Mucosa of stomach (tissue), 1 donor: Measurements from ENCODE around the gene ZXDA.

Experiments
- H3K27me3 ChIP-seq: one replicate; pipeline ENCODE4 v1.7.0; 2013; ENCODE audit warnings: mild to moderate bottlenecking, low read length; ENCODE audit not compliant: control insufficient read depth, insufficient read depth
- H3K36me3 ChIP-seq: one replicate; pipeline ENCODE4 v1.7.0; 2013; ENCODE audit warnings: low read length; ENCODE audit not compliant: control insufficient read depth, insufficient read depth
- H3K4me1 ChIP-seq: one replicate; pipeline ENCODE4 v1.7.0; 2013; ENCODE audit warnings: mild to moderate bottlenecking, low read length; ENCODE audit not compliant: control insufficient read depth, insufficient read depth
- H3K4me3 ChIP-seq: one replicate; pipeline ENCODE4 v1.7.0; 2013; ENCODE audit warnings: low read length
- H3K9ac ChIP-seq: one replicate; pipeline ENCODE4 v1.7.0; 2013; ENCODE audit warnings: mild to moderate bottlenecking, low read length, moderate library complexity
- H3K9me3 ChIP-seq: one replicate; pipeline ENCODE4 v1.7.0; 2013; ENCODE audit warnings: mild to moderate bottlenecking, low read length, moderate library complexity; ENCODE audit not compliant: control insufficient read depth
- donor health status: Pancreatic carcinoma.

The ZXDA gene

GRCh38 chrX:57906790-57907189 lies 3.5 kb downstream of the ZXDA start:
- Histone ChIP-seq H3K9ac (no peak overlapping the region), H3K4me1 (peaks cover 7% of the 10 kb centered on the region), H3K27me3 (no peaks in the 10 kb centered on the region), H3K4me3 (no peak overlapping the region), H3K9me3 (no peaks in the 10 kb centered on the region), H3K36me3 (no peaks in the 10 kb centered on the region)

DNA sequence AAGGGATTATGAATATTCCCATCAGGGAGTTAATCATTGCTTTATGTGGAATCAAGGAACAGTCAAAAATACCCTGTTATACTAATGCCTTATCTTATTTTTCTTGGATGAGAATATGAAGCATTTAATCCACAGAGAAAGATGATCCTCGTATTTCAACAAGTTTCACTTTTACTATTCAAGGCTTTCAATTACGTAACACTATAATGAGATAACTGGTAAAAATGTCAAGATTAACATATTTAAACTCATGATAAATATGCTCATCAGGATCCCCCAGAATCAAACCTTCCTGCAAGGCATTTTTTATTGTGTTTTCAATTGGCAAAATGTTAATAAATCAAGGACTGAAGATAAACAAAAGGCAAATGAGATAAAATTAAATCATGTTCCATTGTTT lies 5.1 kb downstream of the ZXDA start:
- Histone ChIP-seq H3K36me3 (no peaks in the 10 kb centered on the region), H3K4me1 (peaks cover 3% of the 10 kb centered on the region), H3K4me3 (no peak overlapping the region), H3K9ac (peak overlapping the region; percentile 22), H3K9me3 (no peaks in the 10 kb centered on the region), H3K27me3 (no peaks in the 10 kb centered on the region)

GRCh38 chrX:57904176-57904880 lies 5.9 kb downstream of the ZXDA start:
- Histone ChIP-seq H3K27me3 (no peaks in the 10 kb centered on the region), H3K9me3 (no peaks in the 10 kb centered on the region), H3K4me3 (no peak overlapping the region), H3K4me1 (peaks cover 3% of the 10 kb centered on the region), H3K9ac (no peak overlapping the region), H3K36me3 (no peaks in the 10 kb centered on the region)

DNA sequence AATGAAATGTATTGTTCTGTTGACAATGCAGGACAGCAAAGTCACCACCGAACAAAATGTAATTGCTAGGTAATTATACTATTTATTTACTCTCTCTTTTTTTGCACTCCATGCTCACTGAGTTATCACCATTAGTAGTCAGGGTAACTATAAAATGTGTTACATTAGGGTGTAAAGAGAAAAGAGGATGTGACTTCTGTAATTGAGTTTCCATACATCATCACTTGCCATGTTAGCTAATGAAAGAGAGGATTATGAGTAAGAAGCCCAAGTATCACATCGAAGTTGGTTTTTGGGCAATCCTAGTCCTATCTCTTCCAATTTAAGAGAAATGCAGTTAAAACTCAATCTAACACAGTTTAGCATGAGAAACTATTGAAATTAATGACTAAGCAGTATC lies 7.6 kb downstream of the ZXDA start:
- H3K4me3 ChIP-seq, result no peak overlapping the region
- H3K9ac ChIP-seq, result no peak overlapping the region
- H3K4me1 ChIP-seq, result peaks cover 3% of the 10 kb centered on the region
- H3K27me3 ChIP-seq, result no peaks in the 10 kb centered on the region
- no peaks in the 10 kb centered on the region for H3K36me3 ChIP-seq
- H3K9me3 ChIP-seq, result no peaks in the 10 kb centered on the region

DNA sequence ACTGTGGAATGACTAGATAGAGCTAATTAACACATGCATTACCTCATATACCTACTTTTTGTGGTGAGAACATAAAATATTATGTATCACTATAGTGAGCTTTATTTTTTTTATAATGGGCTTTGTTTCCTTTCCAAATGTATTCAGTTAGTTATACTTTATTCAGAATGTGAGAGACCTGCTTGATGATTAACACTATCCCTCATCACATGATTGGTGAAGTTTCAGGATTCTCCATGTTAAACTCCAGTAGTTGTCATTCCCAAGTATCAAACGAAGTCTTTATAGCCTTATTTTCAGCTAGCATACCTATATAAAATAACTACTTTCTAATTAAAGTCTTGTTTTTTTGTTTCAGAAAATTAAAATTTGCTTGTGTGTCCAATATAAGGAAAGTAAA lies 8.8 kb downstream of the ZXDA start:
- Histone ChIP-seq H3K4me1 (no peaks in the 10 kb centered on the region), H3K27me3 (no peaks in the 10 kb centered on the region), H3K9ac (no peak overlapping the region), H3K9me3 (no peaks in the 10 kb centered on the region), H3K4me3 (no peak overlapping the region), H3K36me3 (no peaks in the 10 kb centered on the region)

GRCh38 chrX:57900975-57901374 lies 9.3 kb downstream of the ZXDA start:
- H3K4me3 ChIP-seq, result no peak overlapping the region
- H3K36me3 ChIP-seq, result no peaks in the 10 kb centered on the region
- H3K27me3 ChIP-seq, result no peaks in the 10 kb centered on the region
- no peak overlapping the region for H3K9ac ChIP-seq
- no peaks in the 10 kb centered on the region for H3K4me1 ChIP-seq
- H3K9me3 ChIP-seq, result no peaks in the 10 kb centered on the region

DNA sequence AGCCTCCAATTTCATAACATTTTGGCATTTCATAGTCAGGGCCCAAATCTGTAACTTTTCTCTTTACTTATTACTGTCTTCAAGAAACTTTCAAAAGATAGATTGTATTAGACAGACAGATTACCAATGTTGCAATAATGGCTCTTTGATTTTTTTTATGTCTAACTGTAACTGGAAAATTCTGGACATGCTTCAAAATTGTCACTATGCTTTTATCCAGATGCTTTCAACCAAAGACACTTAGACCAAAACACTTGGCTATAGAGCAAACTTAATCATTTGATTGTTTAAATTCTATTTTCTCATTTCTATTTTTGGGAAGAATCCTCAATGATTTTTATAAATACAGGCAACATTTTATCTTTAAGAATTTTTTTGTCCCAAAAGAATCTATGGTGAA lies 10.4 kb downstream of the ZXDA start:
- Histone ChIP-seq H3K9ac (no peak overlapping the region), H3K4me3 (no peak overlapping the region), H3K27me3 (no peaks in the 10 kb centered on the region), H3K4me1 (no peaks in the 10 kb centered on the region), H3K36me3 (no peaks in the 10 kb centered on the region), H3K9me3 (no peaks in the 10 kb centered on the region)

DNA sequence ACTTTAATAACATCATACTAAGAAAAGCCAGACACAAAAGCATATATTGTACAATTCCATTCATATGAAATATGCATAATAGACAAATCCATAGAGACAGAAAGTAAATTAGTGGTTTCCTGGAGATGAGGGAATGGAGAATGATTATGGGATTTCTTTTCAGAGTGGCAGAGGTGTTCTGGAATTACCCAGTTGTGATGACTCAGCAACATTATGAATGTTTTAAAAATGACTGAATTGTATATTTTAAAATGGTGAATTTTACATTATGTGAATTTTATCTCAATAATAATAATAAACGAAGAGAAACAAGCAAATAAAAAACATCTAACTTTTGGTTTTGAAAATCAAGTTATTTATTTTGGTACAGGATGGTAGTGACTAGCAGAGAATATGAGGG lies 11.2 kb downstream of the ZXDA start:
- Histone ChIP-seq H3K4me1 (no peaks in the 10 kb centered on the region), H3K9ac (no peak overlapping the region), H3K4me3 (no peak overlapping the region), H3K36me3 (no peaks in the 10 kb centered on the region), H3K9me3 (no peaks in the 10 kb centered on the region), H3K27me3 (no peaks in the 10 kb centered on the region)

DNA sequence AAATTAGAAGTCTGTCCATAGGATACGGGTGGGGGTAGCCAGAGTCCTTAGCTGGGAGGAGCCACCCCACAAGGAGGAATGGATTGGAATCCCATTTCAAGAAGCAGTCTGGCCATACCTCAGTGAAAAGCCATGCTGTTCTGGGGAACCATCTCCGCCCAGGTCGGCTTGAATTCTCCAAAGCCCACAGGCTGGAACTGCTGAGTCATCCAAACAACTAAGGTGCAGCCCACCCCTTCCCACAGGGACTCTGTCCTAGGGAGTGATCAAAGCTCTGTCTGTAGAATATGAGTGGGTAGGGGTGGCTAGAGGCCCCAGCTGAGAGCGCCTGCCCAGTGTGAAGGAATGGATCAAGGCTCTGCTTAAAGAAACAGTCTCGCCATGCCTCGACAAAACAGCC lies 38.8 kb downstream of the ZXDA start:
- no peak overlapping the region for H3K4me3 ChIP-seq
- H3K9ac ChIP-seq, result no peak overlapping the region
- no peaks in the 10 kb centered on the region for H3K4me1 ChIP-seq
- H3K36me3 ChIP-seq, result no peaks in the 10 kb centered on the region
- H3K27me3 ChIP-seq, result no peaks in the 10 kb centered on the region
- no peaks in the 10 kb centered on the region for H3K9me3 ChIP-seq
